Chondrocyte (in vitro differentiated cells): ENCODE measurements around the gene TNNT2. TPM values are rescaled to one million over a fixed set of nuclear protein-coding genes. Genes with fewer than 3 reads are reported as not detected.

ENCODE experiments used
- DNase-seq: peaks from one replicate; pipeline ENCODE4 v3.0.0; 2021; ENCODE audit warnings: mixed read lengths, low spot score
- H3K27ac Mint-ChIP-seq: one replicate; pipeline ENCODE4 v1.8.0; 2021; ENCODE audit warnings: mild to moderate bottlenecking, moderate library complexity, mixed read lengths; ENCODE audit not compliant: unreplicated experiment
- H3K27me3 Mint-ChIP-seq: 2 replicates; pipeline ENCODE4 v1.8.0; 2021; ENCODE audit warnings: low read depth, mixed read lengths
- H3K36me3 Mint-ChIP-seq: 2 replicates; pipeline ENCODE4 v1.8.0; 2021; ENCODE audit warnings: low read depth, mixed read lengths
- H3K4me1 Mint-ChIP-seq: 2 replicates; pipeline ENCODE4 v1.8.0; 2021; ENCODE audit warnings: low read depth, mild to moderate bottlenecking, mixed read lengths
- H3K4me3 Mint-ChIP-seq: one replicate; pipeline ENCODE4 v1.8.0; 2021; ENCODE audit warnings: mild to moderate bottlenecking, moderate library complexity, mixed read lengths; ENCODE audit not compliant: unreplicated experiment
- H3K9me3 Mint-ChIP-seq: 2 replicates; pipeline ENCODE4 v1.8.0; 2021; ENCODE audit warnings: low read depth, mixed read lengths
- total RNA-seq: library from RNA; stranded (reverse); gene quantifications from 3 replicates; pipeline ENCODE4 v1.2.1, GENCODE V29; 2021
- TF ChIP-seq, protein P1 (sequence below): fragments of 200-600 bp; sonication (generic); IDR thresholded peaks from 2 replicates; pipeline ENCODE4 v1.5.0; 2021; ENCODE audit warnings: antibody characterized with exemption, mild to moderate bottlenecking, moderate library complexity

Gene TNNT2
- total RNA-seq, 1 donor from 2014 or later, result 21.6 TPM

DNA sequence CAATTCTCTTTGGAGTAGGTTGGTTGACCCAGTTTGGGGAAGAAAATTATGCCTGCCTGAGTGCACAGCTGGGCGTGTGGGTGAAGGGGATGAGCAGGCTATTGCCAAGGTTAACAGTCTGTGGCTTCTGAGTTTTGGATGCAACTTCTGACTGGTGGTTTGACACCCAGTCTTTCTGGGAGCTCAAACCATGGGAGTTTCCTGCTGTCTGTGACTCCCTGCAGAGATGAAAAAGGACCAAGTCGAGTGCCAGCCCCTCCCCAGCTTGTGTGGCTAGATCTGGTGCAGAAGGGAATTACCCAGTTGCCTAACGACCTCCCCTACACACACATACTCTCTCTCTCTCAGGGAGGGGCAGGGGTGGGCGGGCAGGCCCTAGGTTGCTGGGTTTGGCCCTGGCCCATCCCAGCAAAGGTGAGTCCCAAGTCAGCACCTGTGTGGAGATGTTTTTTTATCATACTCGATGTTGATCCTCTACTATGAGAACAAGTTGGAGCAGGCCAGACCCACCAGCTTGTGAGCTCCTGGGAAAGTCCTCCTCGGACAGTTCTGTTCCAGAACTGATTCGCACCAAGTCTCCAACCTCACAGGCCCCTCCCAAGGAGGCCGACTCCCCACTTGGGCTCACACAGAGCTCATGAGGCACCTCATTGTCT, 66.0 kb downstream of the TNNT2 start:
- Mint-ChIP-seq H3K9me3 (no peaks in the 10 kb centered on the region), H3K4me1 (peaks cover 48% of the 10 kb centered on the region), H3K27ac (peak overlapping the region; percentile 49), H3K27me3 (peaks cover 9% of the 10 kb centered on the region), H3K4me3 (no peak overlapping the region), H3K36me3 (peaks cover 4% of the 10 kb centered on the region)
- TF ChIP-seq, protein P1, sequence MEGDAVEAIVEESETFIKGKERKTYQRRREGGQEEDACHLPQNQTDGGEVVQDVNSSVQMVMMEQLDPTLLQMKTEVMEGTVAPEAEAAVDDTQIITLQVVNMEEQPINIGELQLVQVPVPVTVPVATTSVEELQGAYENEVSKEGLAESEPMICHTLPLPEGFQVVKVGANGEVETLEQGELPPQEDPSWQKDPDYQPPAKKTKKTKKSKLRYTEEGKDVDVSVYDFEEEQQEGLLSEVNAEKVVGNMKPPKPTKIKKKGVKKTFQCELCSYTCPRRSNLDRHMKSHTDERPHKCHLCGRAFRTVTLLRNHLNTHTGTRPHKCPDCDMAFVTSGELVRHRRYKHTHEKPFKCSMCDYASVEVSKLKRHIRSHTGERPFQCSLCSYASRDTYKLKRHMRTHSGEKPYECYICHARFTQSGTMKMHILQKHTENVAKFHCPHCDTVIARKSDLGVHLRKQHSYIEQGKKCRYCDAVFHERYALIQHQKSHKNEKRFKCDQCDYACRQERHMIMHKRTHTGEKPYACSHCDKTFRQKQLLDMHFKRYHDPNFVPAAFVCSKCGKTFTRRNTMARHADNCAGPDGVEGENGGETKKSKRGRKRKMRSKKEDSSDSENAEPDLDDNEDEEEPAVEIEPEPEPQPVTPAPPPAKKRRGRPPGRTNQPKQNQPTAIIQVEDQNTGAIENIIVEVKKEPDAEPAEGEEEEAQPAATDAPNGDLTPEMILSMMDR, result no peak
- peak; percentile 32 for DNase-seq

DNA sequence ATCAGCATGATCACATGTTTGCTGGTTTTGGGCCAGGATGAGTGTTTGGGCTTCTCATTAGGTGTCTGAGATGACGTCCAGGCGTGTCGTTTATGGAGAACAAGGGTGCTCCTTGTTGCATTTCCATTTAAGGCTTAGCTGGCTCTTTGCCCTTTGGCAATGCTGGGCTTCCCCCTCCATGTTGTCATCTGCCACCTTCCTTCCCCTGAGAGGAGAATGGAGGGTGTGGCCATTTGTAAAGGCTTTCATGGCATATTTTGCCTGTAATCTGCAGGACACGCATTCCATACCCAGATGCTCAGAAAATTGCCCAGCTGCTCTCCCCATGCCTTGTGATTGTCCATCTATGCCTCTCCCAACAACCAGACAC, 66.5 kb downstream of the TNNT2 start:
- TF ChIP-seq, protein P1, result no peak
- Mint-ChIP-seq H3K27ac (no peak overlapping the region), H3K4me3 (no peak overlapping the region), H3K4me1 (peaks cover 48% of the 10 kb centered on the region), H3K9me3 (no peaks in the 10 kb centered on the region), H3K36me3 (peaks cover 3% of the 10 kb centered on the region), H3K27me3 (peaks cover 8% of the 10 kb centered on the region)
- no peak for DNase-seq

DNA sequence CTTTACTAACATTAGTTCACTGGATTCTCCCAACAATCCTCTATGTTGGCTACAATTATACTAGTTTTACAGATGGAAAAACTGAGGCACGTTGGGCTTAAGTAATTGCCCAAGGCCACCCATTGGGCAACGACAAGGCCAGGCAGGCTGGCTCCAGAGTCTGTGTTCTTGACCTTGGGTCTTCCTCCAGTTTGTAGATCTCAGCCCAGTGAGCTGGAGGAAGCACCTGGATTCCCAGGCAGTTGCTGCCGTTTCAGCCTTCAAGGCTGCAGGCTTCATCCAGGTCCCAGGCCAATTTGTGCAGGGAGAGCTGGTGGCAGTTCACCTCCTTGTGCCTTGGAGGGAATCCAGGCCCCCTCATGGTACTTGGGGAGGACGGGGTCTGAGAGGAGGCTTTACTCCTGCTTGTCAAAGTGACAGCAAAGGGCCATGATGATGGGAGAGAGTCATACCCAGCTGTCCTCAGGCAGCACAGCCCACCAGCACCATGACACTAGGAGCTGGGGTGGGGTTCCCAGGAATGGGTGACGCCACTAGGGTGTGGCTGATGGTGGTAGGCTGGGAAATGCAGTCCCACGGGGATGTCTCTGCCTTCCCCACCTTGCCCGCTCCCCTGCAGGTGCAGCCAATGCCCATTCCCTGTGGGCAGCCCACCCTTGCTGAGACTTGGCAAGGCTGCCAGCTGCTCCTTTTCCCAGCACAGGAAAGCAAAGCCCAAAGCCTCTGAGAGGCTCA, 67.1 kb downstream of the TNNT2 start:
- peaks cover 3% of the 10 kb centered on the region for H3K27me3 Mint-ChIP-seq

DNA sequence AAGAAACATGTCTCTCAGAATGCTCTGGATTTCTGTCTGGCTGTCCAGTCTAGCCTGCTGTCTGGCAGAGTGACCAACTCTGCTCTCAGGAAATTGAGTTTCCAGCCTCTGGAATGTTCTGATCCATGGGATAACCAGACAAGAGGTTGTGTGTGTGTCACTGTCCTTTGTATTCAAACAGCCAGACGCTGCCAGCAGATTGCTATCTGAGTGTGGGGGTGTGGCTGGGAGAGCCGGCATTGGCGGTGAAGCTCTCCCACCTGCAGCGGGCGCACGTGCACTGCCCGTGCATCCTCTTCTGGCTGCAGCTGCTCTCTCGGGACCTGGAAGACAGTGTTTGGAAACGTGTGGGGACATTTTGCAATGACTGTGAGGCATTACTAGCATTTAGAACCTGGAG, 68.1 kb downstream of the TNNT2 start:
- Mint-ChIP-seq H3K27me3 (no peaks in the 10 kb centered on the region), H3K36me3 (peaks cover 1% of the 10 kb centered on the region), H3K4me1 (peaks cover 48% of the 10 kb centered on the region), H3K4me3 (no peak overlapping the region), H3K9me3 (no peaks in the 10 kb centered on the region), H3K27ac (peak overlapping the region; percentile 84)
- no peak for DNase-seq
- TF ChIP-seq, protein P1, result peak; percentile 52

More for the DNA sequence above, 67.1 kb downstream of the TNNT2 start:
- peaks cover 48% of the 10 kb centered on the region for H3K4me1 Mint-ChIP-seq
- TF ChIP-seq, protein P1, result no peak
- DNase-seq, result peak; percentile 68
- peaks cover 1% of the 10 kb centered on the region for H3K36me3 Mint-ChIP-seq
- H3K9me3 Mint-ChIP-seq, result no peaks in the 10 kb centered on the region
- no peak overlapping the region for H3K27ac Mint-ChIP-seq
- H3K4me3 Mint-ChIP-seq, result no peak overlapping the region

Other genes with a start within 250 kb of the TNNT2 start
- 56.9 to 57.3 TPM (median 57.2 TPM) in 3 replicates for gene TMEM9, start 223.2 kb downstream of the TNNT2 start, total RNA-seq
- gene IGFN1, start 186.9 kb downstream of the TNNT2 start, total RNA-seq, result 0.24 to 1.9 TPM (median 1.6 TPM) in 3 replicates
- gene PKP1, start 94.2 kb downstream of the TNNT2 start, total RNA-seq, result 0.07 to 4.1 TPM (median 4.0 TPM) in 3 replicates
- gene LAD1, start 21.6 kb upstream of the TNNT2 start, total RNA-seq, result 0.17 to 0.34 TPM in 2 of 3 replicates, not detected in the other
- 8.0 to 10.0 TPM (median 8.8 TPM) in 3 replicates for gene TNNI1, start 44.0 kb upstream of the TNNT2 start, total RNA-seq
- gene PHLDA3, start 91.5 kb upstream of the TNNT2 start, total RNA-seq, result 111 to 120 TPM (median 115 TPM) in 3 replicates
- 1.3 to 7.1 TPM (median 5.9 TPM) in 3 replicates for gene CSRP1, start 129.4 kb upstream of the TNNT2 start, total RNA-seq
- gene NAV1, start 161.4 kb upstream of the TNNT2 start, total RNA-seq, result 201 to 294 TPM (median 211 TPM) in 3 replicates